ENCODE results near the gene STK33. TPM values are rescaled to one million over a fixed set of nuclear protein-coding genes. Genes with fewer than 3 reads are reported as not detected.

STK33 gene
- total RNA-seq, 3 donors from 2014 or later, result 1.1 to 1.5 (median 1.4) TPM

DNA sequence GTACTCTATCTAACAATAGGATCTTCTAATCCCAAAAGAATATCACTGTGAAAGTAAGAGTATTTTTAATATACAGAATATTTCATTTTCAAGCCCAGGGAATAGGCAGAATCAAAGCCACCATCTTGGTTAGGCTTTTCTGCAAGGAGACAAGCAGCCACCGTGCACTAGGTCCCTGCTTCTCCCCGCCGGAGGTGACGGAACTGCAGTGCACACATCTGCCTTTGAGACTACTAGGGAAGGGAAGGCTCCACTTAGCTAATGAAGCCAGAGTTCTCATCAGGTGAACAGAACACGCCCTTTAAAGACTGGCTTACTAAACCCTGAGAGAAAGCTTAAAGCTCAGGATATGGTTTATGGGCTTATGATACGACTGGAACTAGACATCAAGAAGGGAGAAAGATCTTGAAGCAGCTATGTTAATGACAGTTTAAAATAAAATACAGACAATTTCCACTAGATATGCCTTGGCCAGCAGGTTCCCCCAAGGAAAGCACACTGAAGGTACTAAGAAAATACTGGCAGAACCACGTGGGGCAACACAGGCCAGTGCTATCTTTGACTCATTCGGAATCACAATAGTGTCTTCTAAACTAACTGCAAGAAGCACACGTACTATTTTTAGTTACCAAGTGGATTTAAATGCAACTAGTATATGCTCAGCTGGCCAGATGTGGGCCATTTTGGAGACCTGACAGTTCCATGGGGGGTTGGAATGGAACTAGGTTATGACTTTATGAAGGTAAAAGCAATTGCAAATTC is 203.0 kb downstream of the STK33 start:
- no peaks in the 10 kb centered on the region for H3K27me3 Mint-ChIP-seq (ENCODE audit: low read depth)
- DNase-seq (no peak), ATAC-seq (no peak)
- no peaks in the 10 kb centered on the region for H3K9me3 Mint-ChIP-seq
- no peaks in the 10 kb centered on the region for H3K4me1 Mint-ChIP-seq (ENCODE audit: low read depth)
- H3K4me3 Mint-ChIP-seq, result no peak overlapping the region
- H3K36me3 Mint-ChIP-seq (ENCODE audit: insufficient read depth), result no peaks in the 10 kb centered on the region

DNA sequence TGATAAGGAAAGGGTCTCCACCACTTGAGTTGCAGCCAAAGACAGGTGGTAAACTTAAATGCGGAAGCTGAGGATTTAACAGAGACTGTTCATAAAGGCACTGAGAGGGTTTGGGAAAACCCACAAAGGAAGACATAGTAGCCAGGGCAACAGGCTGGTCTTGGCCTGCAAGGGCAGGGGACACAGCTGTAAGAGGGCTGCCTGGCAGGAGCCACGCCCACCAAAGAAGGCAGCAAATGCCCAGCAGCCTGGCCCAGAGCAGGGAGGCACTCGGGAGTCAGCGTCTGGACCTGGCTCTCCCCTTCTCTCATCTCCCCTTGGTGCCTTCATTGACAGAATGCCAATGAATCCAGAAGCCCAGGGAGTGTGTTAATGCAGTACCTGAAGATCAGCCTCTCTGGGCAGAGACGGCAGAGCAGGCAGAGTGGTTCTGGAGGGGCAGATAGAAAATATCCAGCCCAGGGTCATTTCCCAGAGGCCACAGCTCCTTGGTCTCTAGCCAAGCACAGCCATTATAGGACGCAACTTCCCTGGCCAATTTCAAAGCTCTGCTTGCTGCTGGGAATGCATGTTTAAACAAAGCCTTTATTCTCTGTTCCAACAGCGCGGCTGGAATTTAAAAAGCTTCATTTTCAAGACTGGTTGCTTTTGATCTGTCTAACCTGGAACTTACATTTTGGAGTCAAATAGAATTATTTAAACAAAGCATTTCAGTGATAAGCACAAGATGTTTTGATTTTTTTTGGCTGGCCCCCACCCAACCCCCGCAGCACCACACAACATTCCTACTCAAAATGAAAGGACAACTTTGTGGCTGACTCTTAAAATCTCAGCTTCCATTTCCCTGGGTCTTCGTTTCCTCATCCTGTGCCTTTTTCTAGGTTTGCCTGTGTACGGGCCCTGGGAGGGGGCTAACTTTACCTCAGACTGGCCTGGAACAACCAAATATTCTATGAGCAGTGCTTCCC is 204.7 kb downstream of the STK33 start:
- Mint-ChIP-seq H3K9me3 (no peaks in the 10 kb centered on the region), H3K4me1 (ENCODE audit: low read depth) (no peaks in the 10 kb centered on the region), H3K4me3 (no peak overlapping the region), H3K27me3 (ENCODE audit: low read depth) (no peaks in the 10 kb centered on the region), H3K36me3 (ENCODE audit: insufficient read depth) (no peaks in the 10 kb centered on the region)
- no peak for DNase-seq
- no peak for ATAC-seq

DNA sequence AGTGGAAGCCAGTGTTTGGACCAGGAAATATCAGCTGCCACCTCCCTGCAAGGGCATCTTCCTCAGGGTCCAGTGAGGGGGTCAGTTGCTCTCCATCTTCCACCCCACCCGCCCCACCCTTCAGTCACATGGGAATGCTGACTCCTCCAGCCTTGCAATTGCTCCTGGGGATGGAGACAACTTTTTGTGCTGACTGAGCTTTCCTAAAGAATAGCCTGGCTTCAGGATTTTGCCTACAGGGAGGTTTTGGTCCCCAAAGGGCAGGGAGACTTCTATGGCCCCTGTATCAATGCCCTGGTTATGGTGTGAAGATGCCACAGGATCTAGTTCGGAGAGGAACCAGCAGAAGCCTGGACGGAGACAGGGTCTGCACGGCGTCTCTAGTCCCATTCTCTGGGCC is 206.3 kb downstream of the STK33 start:
- no peak for ATAC-seq
- Mint-ChIP-seq H3K4me1 (ENCODE audit: low read depth) (no peaks in the 10 kb centered on the region), H3K27me3 (ENCODE audit: low read depth) (no peaks in the 10 kb centered on the region), H3K4me3 (no peak overlapping the region), H3K9me3 (no peaks in the 10 kb centered on the region), H3K36me3 (ENCODE audit: insufficient read depth) (no peaks in the 10 kb centered on the region)
- no peak for DNase-seq

DNA sequence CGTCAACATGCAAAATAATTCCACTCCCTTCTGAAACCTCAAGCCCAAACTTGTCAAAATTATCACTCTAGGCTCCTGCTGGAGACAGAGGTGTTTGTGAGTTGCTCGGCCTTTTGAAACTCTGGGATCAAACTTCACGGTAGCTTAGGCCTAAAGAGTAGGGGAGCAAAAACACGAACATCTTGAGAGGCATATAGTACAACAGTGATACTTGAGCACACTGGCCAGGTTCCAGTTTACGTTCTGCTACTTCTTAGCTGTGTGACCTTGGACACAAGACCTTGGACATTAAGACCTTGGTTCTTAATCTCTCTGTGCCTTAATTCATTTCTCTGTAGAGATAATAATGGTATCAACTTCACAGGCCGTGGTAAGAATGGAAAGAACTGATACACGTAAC is 206.9 kb downstream of the STK33 start:
- no peaks in the 10 kb centered on the region for H3K27me3 Mint-ChIP-seq (ENCODE audit: low read depth)
- no peaks in the 10 kb centered on the region for H3K9me3 Mint-ChIP-seq
- H3K4me3 Mint-ChIP-seq, result no peak overlapping the region
- ATAC-seq, result no peak
- no peaks in the 10 kb centered on the region for H3K36me3 Mint-ChIP-seq (ENCODE audit: insufficient read depth)
- no peaks in the 10 kb centered on the region for H3K4me1 Mint-ChIP-seq (ENCODE audit: low read depth)
- no peak for DNase-seq

DNA sequence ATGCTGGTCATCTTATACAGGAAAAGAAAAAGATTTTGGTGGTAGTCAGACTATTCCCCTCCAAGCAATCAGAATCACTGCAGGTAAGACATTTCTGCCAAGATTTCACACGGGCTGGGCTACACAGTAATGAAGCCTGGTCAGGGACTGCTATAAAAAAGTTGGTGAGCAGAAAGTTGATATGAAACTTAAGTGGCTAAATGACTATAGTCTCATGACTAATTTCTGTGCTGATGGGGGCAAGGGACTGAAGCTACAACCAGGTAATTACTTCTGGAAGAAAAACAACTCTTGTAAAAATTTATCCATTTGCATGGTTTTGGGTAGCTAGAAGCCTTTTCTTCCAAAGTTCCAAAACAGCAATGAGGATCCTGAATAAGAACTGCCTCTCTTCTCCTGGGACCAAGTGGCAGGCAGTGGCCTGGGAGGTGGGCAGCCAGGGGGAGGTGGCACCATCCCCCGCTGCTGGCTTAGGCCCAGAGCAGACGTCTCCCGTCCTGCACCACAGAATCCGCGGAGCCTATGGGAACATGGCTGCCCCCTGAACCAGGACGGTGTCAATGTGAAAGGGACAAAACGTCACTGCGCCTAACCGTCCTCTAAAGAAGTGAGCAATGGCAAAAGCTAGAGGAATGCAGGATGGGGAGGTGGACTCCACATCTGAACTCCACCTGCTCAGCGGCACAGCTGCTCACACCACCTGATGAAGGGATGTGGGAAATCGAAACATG is 207.7 kb downstream of the STK33 start:
- no peaks in the 10 kb centered on the region for H3K4me1 Mint-ChIP-seq (ENCODE audit: low read depth)
- no peaks in the 10 kb centered on the region for H3K36me3 Mint-ChIP-seq (ENCODE audit: insufficient read depth)
- no peak for ATAC-seq
- DNase-seq, result no peak
- no peaks in the 10 kb centered on the region for H3K27me3 Mint-ChIP-seq (ENCODE audit: low read depth)
- H3K4me3 Mint-ChIP-seq, result no peak overlapping the region
- H3K9me3 Mint-ChIP-seq, result no peaks in the 10 kb centered on the region

DNA sequence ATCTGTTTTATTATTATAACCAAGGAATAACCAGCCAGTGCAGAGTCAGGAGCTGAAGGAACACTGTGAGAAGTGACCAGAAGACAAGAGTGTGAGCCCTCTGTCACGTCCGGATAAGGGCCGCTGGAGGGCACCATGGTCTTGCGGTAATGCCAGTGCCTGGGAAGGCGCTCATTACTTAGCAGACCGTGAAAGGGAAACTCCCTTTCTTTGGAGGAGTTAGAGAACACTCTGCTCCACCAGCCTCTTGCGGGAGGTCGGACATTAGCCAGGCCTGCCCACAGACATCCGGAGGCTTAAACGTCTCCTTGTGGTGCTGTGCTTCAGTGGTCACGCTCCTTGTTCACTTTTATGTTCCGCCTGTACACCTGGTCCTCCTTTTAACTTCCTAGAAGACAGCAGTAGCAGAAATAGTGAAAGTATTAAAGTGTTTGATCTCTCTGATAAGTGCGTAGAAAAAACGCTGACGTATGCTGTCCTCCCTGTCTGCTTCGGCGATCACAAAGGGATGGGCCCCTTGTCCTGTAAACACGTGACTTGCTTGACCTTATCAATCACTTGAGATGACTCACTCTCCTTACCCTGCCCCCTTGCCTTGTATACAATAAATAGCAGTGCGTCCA is 209.7 kb downstream of the STK33 start:
- Mint-ChIP-seq H3K27me3 (ENCODE audit: low read depth) (no peaks in the 10 kb centered on the region), H3K36me3 (ENCODE audit: insufficient read depth) (no peaks in the 10 kb centered on the region), H3K9me3 (no peaks in the 10 kb centered on the region), H3K4me1 (ENCODE audit: low read depth) (no peaks in the 10 kb centered on the region), H3K4me3 (no peak overlapping the region)
- ATAC-seq, result no peak
- no peak for DNase-seq

DNA sequence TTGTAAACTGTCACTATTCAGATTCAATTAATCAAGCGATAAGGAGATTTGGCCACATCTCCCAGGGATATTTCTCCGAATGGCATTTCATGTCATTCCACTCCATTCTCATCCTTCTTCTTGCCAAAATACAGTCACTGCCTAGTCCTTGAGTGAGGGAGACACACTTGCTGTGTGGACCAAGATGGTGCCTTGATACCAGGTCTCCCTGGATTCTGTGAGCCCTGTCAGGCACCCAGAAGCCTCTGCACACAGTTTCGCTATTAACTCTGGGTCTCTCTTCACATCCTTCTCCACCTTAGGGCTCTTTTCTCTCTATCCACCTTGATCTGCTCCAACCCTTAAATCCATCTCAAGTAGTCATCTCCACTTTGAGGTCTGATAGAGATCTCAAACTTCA is 210.4 kb downstream of the STK33 start:
- no peaks in the 10 kb centered on the region for H3K27me3 Mint-ChIP-seq (ENCODE audit: low read depth)
- no peaks in the 10 kb centered on the region for H3K9me3 Mint-ChIP-seq
- DNase-seq (no peak), ATAC-seq (no peak)
- H3K4me3 Mint-ChIP-seq, result no peak overlapping the region
- H3K4me1 Mint-ChIP-seq (ENCODE audit: low read depth), result no peaks in the 10 kb centered on the region
- no peaks in the 10 kb centered on the region for H3K36me3 Mint-ChIP-seq (ENCODE audit: insufficient read depth)

DNA sequence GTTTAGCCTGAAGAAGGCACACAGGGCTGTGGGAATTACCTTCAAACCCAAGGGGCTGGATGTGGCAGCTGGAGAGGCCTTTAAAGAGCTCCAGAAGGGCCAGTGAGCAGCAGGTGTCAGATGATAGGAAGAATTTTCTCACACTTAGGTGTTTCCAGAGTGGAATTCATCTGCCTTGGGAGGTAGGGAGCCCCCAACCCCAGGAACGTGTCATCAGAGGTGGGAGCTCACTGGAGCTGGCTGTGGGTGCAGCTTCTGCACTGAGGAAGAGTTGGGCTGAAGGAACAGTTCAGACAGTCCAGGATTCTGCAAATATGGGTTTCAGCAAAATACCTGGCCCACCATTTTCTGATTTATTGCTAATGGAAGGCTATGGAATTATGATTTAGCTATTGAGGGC is 210.8 kb downstream of the STK33 start:
- H3K9me3 Mint-ChIP-seq, result no peaks in the 10 kb centered on the region
- no peaks in the 10 kb centered on the region for H3K27me3 Mint-ChIP-seq (ENCODE audit: low read depth)
- no peak for DNase-seq
- H3K4me3 Mint-ChIP-seq, result no peak overlapping the region
- no peaks in the 10 kb centered on the region for H3K36me3 Mint-ChIP-seq (ENCODE audit: insufficient read depth)
- H3K4me1 Mint-ChIP-seq (ENCODE audit: low read depth), result no peaks in the 10 kb centered on the region
- no peak for ATAC-seq

DNA sequence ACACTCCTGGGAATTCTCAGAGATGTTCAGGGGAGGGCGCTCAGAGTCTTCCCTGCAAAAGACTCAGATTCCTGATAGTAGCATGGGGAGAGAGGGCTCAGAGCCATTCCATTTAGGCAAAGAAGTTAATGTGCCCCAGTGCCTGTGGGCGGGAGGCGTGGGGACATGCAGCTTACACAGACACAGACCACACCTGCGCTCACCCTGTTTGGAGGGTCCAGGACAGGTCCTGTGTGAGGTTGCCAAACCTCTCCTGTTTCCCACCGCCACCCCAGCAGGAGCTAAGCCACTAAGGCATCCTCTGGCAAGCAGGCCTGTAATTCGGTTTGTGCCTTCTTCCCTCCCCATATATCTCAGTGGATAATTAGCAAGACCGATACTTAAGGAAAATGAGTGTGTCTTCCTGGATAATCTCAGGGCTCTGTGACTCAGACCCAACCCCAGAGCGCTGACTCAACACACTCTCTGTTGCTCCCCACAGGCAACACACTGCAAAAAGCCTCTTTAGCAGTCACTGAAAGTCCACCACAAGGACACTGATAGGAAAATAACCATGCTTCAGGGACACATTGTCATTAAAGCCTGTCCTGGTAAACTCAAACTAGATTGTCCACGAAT is 211.5 kb downstream of the STK33 start:
- Mint-ChIP-seq H3K4me1 (ENCODE audit: low read depth) (no peaks in the 10 kb centered on the region), H3K9me3 (no peaks in the 10 kb centered on the region), H3K27me3 (ENCODE audit: low read depth) (no peaks in the 10 kb centered on the region), H3K36me3 (ENCODE audit: insufficient read depth) (no peaks in the 10 kb centered on the region), H3K4me3 (no peak overlapping the region)
- DNase-seq, result no peak
- ATAC-seq, result no peak

DNA sequence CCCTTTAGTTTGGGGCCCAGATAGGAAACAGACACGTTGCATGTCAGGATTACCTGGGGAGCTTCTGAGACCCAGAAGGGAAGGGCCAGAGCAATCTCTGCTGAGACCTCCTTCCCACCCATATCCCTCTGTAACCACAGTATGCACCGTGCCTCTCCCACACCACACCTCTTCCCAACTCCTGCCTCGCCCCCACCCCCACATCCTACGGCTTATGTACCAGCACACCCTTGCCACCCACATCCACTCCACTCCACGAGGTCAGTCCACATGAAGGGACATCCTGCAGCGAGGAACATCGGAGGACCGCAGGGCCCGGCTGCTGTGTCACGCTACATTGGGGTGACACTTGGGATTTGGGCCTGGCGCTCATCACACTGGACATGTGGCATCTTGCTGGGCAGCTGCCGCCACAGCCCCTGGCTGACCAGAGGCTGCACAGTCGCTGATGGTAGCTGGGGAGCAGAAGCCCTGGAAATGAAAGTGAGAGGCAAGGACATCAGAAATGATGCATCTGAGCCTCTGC is 212.1 kb downstream of the STK33 start:
- Mint-ChIP-seq H3K4me3 (no peak overlapping the region), H3K9me3 (no peaks in the 10 kb centered on the region), H3K27me3 (ENCODE audit: low read depth) (no peaks in the 10 kb centered on the region), H3K4me1 (ENCODE audit: low read depth) (no peaks in the 10 kb centered on the region), H3K36me3 (ENCODE audit: insufficient read depth) (no peaks in the 10 kb centered on the region)
- DNase-seq (no peak), ATAC-seq (no peak)

DNA sequence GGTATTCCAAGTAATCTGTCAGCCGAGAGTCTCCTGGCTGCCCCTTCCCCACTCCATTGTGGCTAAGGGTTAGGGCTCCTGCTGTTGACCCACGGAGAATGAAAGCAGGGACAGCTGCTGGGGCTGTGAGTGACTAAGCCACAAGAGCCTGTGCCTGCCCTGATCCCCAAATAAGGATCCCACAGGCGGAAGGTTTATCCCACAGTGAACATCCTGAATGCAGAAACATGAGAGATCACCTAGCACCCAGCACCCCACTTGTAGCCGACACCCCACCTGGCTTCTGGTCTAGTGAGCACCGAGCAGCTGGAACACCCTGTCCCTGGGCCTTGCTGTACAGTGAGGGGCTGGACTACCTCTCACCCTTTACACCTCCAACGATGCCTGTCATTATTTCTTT is 212.7 kb downstream of the STK33 start:
- no peak overlapping the region for H3K4me3 Mint-ChIP-seq
- no peak for ATAC-seq
- no peaks in the 10 kb centered on the region for H3K36me3 Mint-ChIP-seq (ENCODE audit: insufficient read depth)
- no peak for DNase-seq
- H3K9me3 Mint-ChIP-seq, result no peaks in the 10 kb centered on the region
- H3K27me3 Mint-ChIP-seq (ENCODE audit: low read depth), result no peaks in the 10 kb centered on the region
- no peaks in the 10 kb centered on the region for H3K4me1 Mint-ChIP-seq (ENCODE audit: low read depth)

DNA sequence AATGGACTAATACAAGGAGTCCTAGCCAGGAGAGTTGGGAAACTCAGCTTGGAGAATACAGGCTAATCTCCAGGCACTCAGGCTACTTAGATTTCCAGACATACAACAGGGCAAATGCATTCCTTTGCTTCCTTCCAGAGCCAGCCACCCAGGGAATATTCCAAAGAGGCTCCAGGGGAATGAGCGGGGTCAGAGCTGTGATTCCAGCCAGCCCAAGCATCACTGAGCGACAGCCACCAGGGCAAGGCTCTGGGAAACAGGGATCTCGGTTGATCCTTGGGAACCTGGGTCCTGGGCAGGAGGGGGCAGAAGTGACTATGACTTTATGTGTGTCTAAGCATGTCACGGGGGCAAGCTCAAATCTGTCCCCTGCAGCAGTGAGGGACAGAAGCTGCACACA is 218.1 kb downstream of the STK33 start:
- Mint-ChIP-seq H3K4me1 (ENCODE audit: low read depth) (no peaks in the 10 kb centered on the region), H3K36me3 (ENCODE audit: insufficient read depth) (no peaks in the 10 kb centered on the region), H3K27me3 (ENCODE audit: low read depth) (no peaks in the 10 kb centered on the region), H3K4me3 (no peak overlapping the region), H3K9me3 (no peaks in the 10 kb centered on the region)
- ATAC-seq, result no peak
- no peak for DNase-seq

DNA sequence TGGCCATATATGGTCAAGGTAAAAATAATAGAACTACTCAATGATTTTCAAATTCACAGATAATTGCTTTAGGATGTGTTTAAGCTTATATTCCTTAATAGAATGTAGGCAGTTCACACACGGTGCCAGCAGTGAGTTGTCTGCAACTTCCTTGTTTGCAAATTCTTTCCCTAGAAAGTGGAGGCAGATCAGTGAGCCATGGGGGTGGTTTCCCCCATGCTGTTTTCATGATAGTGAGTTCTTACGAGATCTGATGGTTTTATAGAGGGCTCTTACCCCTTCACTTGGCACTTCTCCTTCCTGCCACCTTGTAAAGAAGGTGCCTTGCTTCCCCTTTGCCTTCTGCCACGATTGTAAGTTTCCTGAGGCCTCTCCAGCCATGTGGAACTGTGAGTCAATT is 218.6 kb downstream of the STK33 start:
- no peak for ATAC-seq
- Mint-ChIP-seq H3K4me1 (ENCODE audit: low read depth) (no peaks in the 10 kb centered on the region), H3K36me3 (ENCODE audit: insufficient read depth) (no peaks in the 10 kb centered on the region), H3K9me3 (no peaks in the 10 kb centered on the region), H3K4me3 (no peak overlapping the region), H3K27me3 (ENCODE audit: low read depth) (no peaks in the 10 kb centered on the region)
- no peak for DNase-seq

DNA sequence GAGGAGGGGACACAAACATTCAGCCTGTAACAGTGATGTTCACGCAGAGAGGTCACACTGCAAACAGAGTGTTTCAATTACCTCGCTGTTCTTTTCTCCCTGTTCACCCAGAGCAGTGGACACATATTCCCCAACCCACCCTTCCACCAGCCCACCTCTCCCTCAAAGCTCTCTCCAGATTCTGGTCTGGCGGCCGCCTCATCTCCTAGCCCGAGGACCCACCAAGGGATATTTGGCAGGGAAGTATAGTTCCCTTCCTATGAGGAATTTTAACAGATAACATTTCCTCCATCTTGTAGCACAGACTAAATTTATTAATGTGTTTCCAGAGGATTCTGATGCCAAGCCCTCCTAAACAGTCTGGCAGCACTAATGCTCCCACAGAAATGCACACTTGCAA is 219.3 kb downstream of the STK33 start:
- H3K4me1 Mint-ChIP-seq (ENCODE audit: low read depth), result no peaks in the 10 kb centered on the region
- H3K27me3 Mint-ChIP-seq (ENCODE audit: low read depth), result no peaks in the 10 kb centered on the region
- H3K9me3 Mint-ChIP-seq, result no peaks in the 10 kb centered on the region
- no peak for ATAC-seq
- no peak for DNase-seq
- no peaks in the 10 kb centered on the region for H3K36me3 Mint-ChIP-seq (ENCODE audit: insufficient read depth)
- no peak overlapping the region for H3K4me3 Mint-ChIP-seq

Measured in activated T-cell treated with anti-CD3 and anti-CD28 coated beads, Interleukin-2, amount 50 U/mL, for 4 hours (primary cell).